NOMO-1 treated with DMSO at 0.1 percent for 48 hours (cell line): ENCODE data around the gene IQCE.
"Not testable (repeated sequence)": the region's sequence is repeated elsewhere in the genome, so short reads cannot be mapped to it uniquely, and the experiment has no call there.

Experiments
- DNase-seq: peaks from one replicate; lab custom pipeline; 2025; ENCODE audit not compliant: unreplicated experiment; lab: John Stamatoyannopoulos, UW

IQCE gene

GRCh38 chr7:2575733-2576340 lies 17.1 kb downstream of the IQCE start:
- DNase-seq, result no peak

- DNase-seq, result no peak
These were observed 18.1 kb downstream of the IQCE start for GRCh38 chr7:2576742-2577491.

GRCh38 chr7:2577914-2578680 lies 19.3 kb downstream of the IQCE start:
- DNase-seq, result no peak

GRCh38 chr7:2580636-2581035 lies 21.9 kb downstream of the IQCE start:
- no peak for DNase-seq

GRCh38 chr7:2582006-2582735 lies 23.4 kb downstream of the IQCE start:
- DNase-seq, result no peak

- no peak for DNase-seq
These were observed 25.2 kb downstream of the IQCE start for GRCh38 chr7:2583798-2584580.

DNA sequence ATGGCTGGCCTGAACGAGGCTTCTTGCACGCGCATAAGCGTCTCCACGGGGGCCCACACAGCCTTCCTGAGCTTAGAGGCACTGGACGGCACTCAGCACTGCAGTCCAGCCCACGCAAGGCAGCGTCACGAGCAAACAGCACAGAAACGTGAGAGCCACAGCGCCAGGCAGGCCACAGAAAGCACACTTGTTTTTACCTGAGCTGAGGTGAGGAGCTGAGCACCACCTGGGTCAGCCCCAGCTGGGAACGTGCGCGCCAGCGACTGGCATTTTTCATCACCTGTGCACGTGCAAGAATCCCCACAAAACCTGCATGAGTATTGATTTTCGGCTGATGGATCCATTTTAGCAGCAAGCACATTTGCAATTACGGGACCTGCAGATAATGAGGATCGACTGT lies 26.7 kb downstream of the IQCE start:
- DNase-seq, result no peak

GRCh38 chr7:2586326-2587020 lies 27.7 kb downstream of the IQCE start:
- no peak for DNase-seq

DNA sequence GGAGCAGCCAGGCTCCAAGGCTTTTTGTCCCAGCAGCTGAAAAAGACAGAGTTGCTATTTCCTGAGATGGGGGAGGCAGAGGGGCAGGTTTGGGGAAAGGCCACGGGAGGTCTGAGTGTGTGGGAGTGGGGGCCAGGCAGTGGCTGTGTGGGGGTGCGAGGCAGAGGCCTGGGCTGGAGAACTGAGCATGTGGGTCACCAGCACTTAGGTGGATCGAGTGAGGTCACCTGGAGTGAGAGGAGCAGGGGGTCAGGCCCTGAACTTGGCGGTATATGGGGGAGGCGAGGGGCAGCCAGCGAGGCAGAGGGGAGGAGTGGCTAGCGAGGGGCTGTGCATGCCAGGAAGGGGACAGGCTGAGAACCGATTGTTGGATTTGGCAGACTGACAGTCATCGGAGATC lies 28.4 kb downstream of the IQCE start:
- no peak for DNase-seq

- DNase-seq, result no peak
These were observed 29.0 kb downstream of the IQCE start for GRCh38 chr7:2587778-2588177.

DNA sequence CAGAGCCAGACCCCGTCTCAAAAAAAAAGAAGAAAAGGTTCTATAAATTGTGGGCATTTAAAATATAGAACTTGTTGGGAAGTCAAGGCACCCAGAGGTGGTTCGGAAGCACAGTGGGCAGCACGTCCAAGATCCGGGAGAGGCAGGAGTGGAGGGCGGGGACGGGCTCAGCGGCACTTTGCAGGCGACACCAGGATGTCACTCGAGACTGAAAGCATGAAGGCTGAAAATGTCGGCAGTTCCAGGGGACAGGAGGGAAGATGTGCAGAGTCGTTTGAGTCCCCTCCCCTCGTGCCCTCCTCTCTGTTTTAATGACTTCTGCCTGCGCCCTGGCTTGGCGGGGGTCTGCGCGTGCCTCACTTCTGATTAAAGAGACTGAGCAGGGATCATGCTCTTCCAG lies 30.6 kb downstream of the IQCE start:
- DNase-seq, result no peak

- not testable (repeated sequence) for DNase-seq
These were observed 31.2 kb downstream of the IQCE start for GRCh38 chr7:2589941-2590340.

- no peak for DNase-seq
These were observed 33.6 kb downstream of the IQCE start for GRCh38 chr7:2592375-2592865.

GRCh38 chr7:2593036-2593727 lies 34.4 kb downstream of the IQCE start:
- DNase-seq, result no peak

GRCh38 chr7:2594599-2594998 lies 35.8 kb downstream of the IQCE start:
- no peak for DNase-seq

- DNase-seq, result no peak
These were observed 36.6 kb downstream of the IQCE start for GRCh38 chr7:2595258-2595860.

- DNase-seq, result no peak
These were observed 37.9 kb downstream of the IQCE start for GRCh38 chr7:2596464-2597272.

DNA sequence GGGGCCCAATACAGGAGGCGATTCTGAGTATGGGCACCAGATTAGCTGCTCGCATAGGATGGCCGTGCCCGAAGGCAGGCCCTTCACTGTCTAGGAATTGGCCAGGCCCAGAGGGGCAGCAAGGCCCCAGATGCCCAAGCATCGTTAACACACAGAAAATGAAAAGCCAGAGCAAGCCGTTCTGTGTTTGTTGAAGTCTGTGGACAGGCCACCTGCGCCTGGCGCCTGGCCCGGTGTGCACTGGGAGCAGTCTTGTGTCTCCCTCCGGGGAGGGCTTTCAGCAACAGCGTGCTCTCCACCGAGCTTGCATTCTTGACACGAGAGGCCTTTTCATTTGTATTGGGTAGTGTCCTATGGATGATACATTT lies 38.5 kb downstream of the IQCE start:
- no peak for DNase-seq
